Measurements from ENCODE around the gene STK16.

- TF ChIP-seq, protein P1, sequence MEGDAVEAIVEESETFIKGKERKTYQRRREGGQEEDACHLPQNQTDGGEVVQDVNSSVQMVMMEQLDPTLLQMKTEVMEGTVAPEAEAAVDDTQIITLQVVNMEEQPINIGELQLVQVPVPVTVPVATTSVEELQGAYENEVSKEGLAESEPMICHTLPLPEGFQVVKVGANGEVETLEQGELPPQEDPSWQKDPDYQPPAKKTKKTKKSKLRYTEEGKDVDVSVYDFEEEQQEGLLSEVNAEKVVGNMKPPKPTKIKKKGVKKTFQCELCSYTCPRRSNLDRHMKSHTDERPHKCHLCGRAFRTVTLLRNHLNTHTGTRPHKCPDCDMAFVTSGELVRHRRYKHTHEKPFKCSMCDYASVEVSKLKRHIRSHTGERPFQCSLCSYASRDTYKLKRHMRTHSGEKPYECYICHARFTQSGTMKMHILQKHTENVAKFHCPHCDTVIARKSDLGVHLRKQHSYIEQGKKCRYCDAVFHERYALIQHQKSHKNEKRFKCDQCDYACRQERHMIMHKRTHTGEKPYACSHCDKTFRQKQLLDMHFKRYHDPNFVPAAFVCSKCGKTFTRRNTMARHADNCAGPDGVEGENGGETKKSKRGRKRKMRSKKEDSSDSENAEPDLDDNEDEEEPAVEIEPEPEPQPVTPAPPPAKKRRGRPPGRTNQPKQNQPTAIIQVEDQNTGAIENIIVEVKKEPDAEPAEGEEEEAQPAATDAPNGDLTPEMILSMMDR (IDR thresholded peaks at IDR 0.05) = no peak
- TF ChIP-seq POLR2AphosphoS5 (IDR thresholded peaks at IDR 0.05) = no peak
These were observed 40.1 kb upstream of the STK16 start for GRCh38 chr2:219205165-219205538.

Measured in breast epithelium (tissue), 3 donors.